Pancreas (tissue), 10 donors: ENCODE data around the gene NDRG2. TPM values are rescaled to one million over a fixed set of nuclear protein-coding genes. Genes with fewer than 3 reads are reported as not detected.

Source experiments
- ATAC-seq, 4 donors: fragments of 200-7000 bp; cut with Tn5 transposase; one replicate each; pipeline versions ENCODE4 v1.8.0 to v1.9.1; 2020; ENCODE audit warnings: mild to moderate bottlenecking in 4 of 4, moderate library complexity in 4 of 4
- DNase-seq, 6 donors: peaks; one replicate each; pipeline ENCODE4 v3.0.0-alpha.2; 2020
- FAIRE-seq: peaks from 2 replicates; lab custom pipeline; 2012; peaks lifted over from hg19 to GRCh38; lab: Jason Lieb, UNC
- H3K27ac ChIP-seq, 4 donors: fragments of 200-600 bp; sonication (generic); 1 replicate in 3 of 4; 2 replicates in 1 of 4; pipeline versions ENCODE4 v1.5.0 to v1.8.0; 2020
- H3K27me3 ChIP-seq, 4 donors: fragments of 200-600 bp; one replicate each; pipeline ENCODE4 v1.8.0; 2021
- H3K36me3 ChIP-seq, 3 donors: fragments of 200-600 bp; sonication (generic) in 1 of 3; one replicate each; pipeline versions ENCODE4 v1.5.0 to v1.8.0; 2020 to 2021
- H3K4me1 ChIP-seq, 3 donors: fragments of 200-600 bp; one replicate each; pipeline ENCODE4 v1.8.0; 2021
- H3K4me3 ChIP-seq, 4 donors: fragments of 200-600 bp; sonication (generic) in 2 of 4; one replicate each; pipeline versions ENCODE4 v1.5.0 to v1.8.0; 2020 to 2021
- H3K9me3 ChIP-seq, 4 donors: fragments of 200-600 bp; one replicate each; pipeline ENCODE4 v1.8.0; 2021
- CTCF ChIP-seq, 4 donors: fragments of 200-600 bp; sonication (generic) in 3 of 4; IDR thresholded peaks; one replicate each; pipeline versions ENCODE4 v1.5.0 to v1.8.0; 2021; ENCODE audit warnings: antibody characterized with exemption in 4 of 4
- WGBS, 2 donors: extraction: QIAGEN DNeasy Blood & Tissue Kit; methylation state at CpG; one replicate each; pipeline ENCODE4 v1.1.7; 2013; 5-methylcytosine and 5-hydroxymethylcytosine counted together
- intact Hi-C, 3 donors: fragments of 100-400 bp; cut with DNase I; formaldehyde crosslinking; loops; one replicate each; pipeline versions ENCODE4 v1.11.1 to v1.14.2; 2022
- polyA plus RNA-seq, 2 donors: library from polyadenylated mRNA; stranded (reverse); fragments of 200-250 nt; gene quantifications; one replicate each; pipeline ENCODE4 v1.2.3, GENCODE V29; 2013
- total RNA-seq, 6 donors: library from RNA; stranded (reverse); fragmentation: NEBNext Ultra II Directional in 4 of 6; extraction: Animal tissue kit (Norgen Biotek cat#: 25700) in 4 of 6; gene quantifications; one replicate each; pipeline versions ENCODE4 v1.2.1 to v1.2.4, GENCODE V29; 2021 to 2023
- donor health status: healthy with polysubstance abuse.
- donor health status: DM: no; HTN: no; CAD: no; lungs with moderate emphysema.
- donor health status: DM: no; HTN: no; CAD: no.
- donor health status: control.
- donor health status: control.
- donor health status: Bipolar disorder and iron deficiency.
- donor health status: DM: yes; HTN: yes; CAD: no.
- donor health status: DM: no; HTN: no; CAD: no.
- donor health status: DM: no; HTN: no; CAD: no.
- donor health status: DM: yes; HTN: yes; CAD: no.

Gene NDRG2
- total and polyA plus RNA-seq, 8 donors, result 37.5 to 159 (median 59.6) TPM

- no peaks in the 10 kb centered on the region for H3K27me3 ChIP-seq
- WGBS, 2 donors, result 82 to 83% methylated on average over 20 of the region's 20 CpGs
- peaks cover 12 to 53% (median 32%) of the 10 kb centered on the region in 3 donors for H3K4me1 ChIP-seq
- H3K36me3 ChIP-seq, result no peaks in the 10 kb centered on the region
- DNase-seq, result no peak
- no peak for FAIRE-seq
- peak in 1 of 4 donors; percentile 11 for ATAC-seq
- H3K4me3 ChIP-seq, result no peak overlapping the region
- intact Hi-C loops, result no loop called here
- no peaks in the 10 kb centered on the region for H3K9me3 ChIP-seq
- peak overlapping the region in 2 of 4 donors; percentile 54 to 60 for H3K27ac ChIP-seq
- no peak for TF ChIP-seq CTCF (IDR thresholded peaks at IDR 0.05)
Observed at GRCh38 chr14:21053184-21054122, 28.6 kb upstream of the NDRG2 start.

GRCh38 chr14:21050597-21050996 lies 25.7 kb upstream of the NDRG2 start:
- ATAC-seq, result no peak
- no peak for FAIRE-seq
- no peak overlapping the region for H3K27ac ChIP-seq
- intact Hi-C loops, result no loop called here
- H3K4me3 ChIP-seq, result no peak overlapping the region
- H3K4me1 ChIP-seq, result peaks cover 12 to 61% (median 27%) of the 10 kb centered on the region in 3 donors
- no peaks in the 10 kb centered on the region for H3K36me3 ChIP-seq
- no peaks in the 10 kb centered on the region for H3K9me3 ChIP-seq
- 65 to 67% methylated on average over 3 of the region's 3 CpGs for WGBS, 2 donors
- DNase-seq, result no peak
- TF ChIP-seq CTCF (IDR thresholded peaks at IDR 0.05), result no peak
- no peaks in the 10 kb centered on the region for H3K27me3 ChIP-seq

- Histone ChIP-seq H3K27me3 (no peaks in the 10 kb centered on the region), H3K36me3 (no peaks in the 10 kb centered on the region), H3K4me3 (no peak overlapping the region), H3K4me1 (peaks cover 0 to 51% (median 14%) of the 10 kb centered on the region in 3 donors), H3K9me3 (no peaks in the 10 kb centered on the region), H3K27ac (no peak overlapping the region)
- TF ChIP-seq CTCF (IDR thresholded peaks at IDR 0.05), result no peak
- 78 to 79% methylated on average over 3 of the region's 3 CpGs for WGBS, 2 donors
- intact Hi-C loops, result no loop called here
- ATAC-seq (no peak), FAIRE-seq (no peak), DNase-seq (no peak)
Observed at GRCh38 chr14:21049271-21049673, 24.4 kb upstream of the NDRG2 start.

- ATAC-seq (peak in 3 of 4 donors; percentile 57 to 73 (median 67)), FAIRE-seq (no peak), DNase-seq (no peak)
- TF ChIP-seq CTCF (IDR thresholded peaks at IDR 0.05), result no peak
- Histone ChIP-seq H3K4me1 (peaks cover 1 to 51% (median 15%) of the 10 kb centered on the region in 3 donors), H3K36me3 (no peaks in the 10 kb centered on the region), H3K27me3 (no peaks in the 10 kb centered on the region), H3K4me3 (no peak overlapping the region), H3K9me3 (no peaks in the 10 kb centered on the region), H3K27ac (peak overlapping the region in 2 of 4 donors; percentile 30 to 47)
- intact Hi-C loops, result no loop called here
- 16 to 20% methylated on average over 2 of the region's 2 CpGs for WGBS, 2 donors
Observed at GRCh38 chr14:21048638-21049037, 23.8 kb upstream of the NDRG2 start.

GRCh38 chr14:21047378-21047781 lies 22.5 kb upstream of the NDRG2 start:
- TF ChIP-seq CTCF (IDR thresholded peaks at IDR 0.05), result no peak
- Histone ChIP-seq H3K4me3 (no peak overlapping the region), H3K36me3 (no peaks in the 10 kb centered on the region), H3K9me3 (no peaks in the 10 kb centered on the region), H3K27ac (peak overlapping the region; percentile 23 to 47 (median 32)), H3K27me3 (no peaks in the 10 kb centered on the region), H3K4me1 (peaks cover 10 to 53% (median 19%) of the 10 kb centered on the region in 3 donors)
- 53 to 54% methylated on average over 2 of the region's 2 CpGs for WGBS, 2 donors
- FAIRE-seq, result no peak
- no peak for DNase-seq
- ATAC-seq, result no peak
- intact Hi-C loops, result no loop called here
